ENCODE measurements around the gene PDHX. TPM values are rescaled to one million over a fixed set of nuclear protein-coding genes. Genes with fewer than 3 reads are reported as not detected.

PDHX gene
- total RNA-seq, 1 donor from 2014 or later, result 40.3 TPM

DNA sequence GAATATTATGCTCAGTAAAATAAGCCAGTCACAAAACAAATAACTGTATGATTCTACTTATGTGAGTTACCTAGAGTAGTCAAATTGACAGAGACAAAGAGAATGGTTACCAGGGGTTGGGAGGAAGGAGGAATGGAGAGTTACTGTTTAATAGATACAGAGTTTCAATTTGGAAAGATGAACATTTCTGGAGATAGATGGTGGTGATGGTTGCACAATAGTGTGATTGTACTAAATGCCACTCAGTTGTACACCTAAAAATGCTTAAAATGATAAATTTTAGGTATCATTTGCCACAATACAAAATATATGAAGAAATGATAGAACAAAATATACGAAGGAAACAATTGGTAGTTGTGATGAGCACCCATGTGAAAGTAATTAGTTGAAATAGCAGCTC lies 43.4 kb downstream of the PDHX start:
- no peak overlapping the region for H3K4me3 Mint-ChIP-seq
- H3K27me3 Mint-ChIP-seq, result no peaks in the 10 kb centered on the region
- H3K9me3 Mint-ChIP-seq, result no peaks in the 10 kb centered on the region
- H3K27ac Mint-ChIP-seq, result no peak overlapping the region
- H3K36me3 Mint-ChIP-seq, result peaks cover 18% of the 10 kb centered on the region
- DNase-seq (ENCODE audit: extremely low spot score, unreplicated experiment), result no peak
- no peaks in the 10 kb centered on the region for H3K4me1 Mint-ChIP-seq (ENCODE audit: unreplicated experiment)
- TF ChIP-seq, protein P1, sequence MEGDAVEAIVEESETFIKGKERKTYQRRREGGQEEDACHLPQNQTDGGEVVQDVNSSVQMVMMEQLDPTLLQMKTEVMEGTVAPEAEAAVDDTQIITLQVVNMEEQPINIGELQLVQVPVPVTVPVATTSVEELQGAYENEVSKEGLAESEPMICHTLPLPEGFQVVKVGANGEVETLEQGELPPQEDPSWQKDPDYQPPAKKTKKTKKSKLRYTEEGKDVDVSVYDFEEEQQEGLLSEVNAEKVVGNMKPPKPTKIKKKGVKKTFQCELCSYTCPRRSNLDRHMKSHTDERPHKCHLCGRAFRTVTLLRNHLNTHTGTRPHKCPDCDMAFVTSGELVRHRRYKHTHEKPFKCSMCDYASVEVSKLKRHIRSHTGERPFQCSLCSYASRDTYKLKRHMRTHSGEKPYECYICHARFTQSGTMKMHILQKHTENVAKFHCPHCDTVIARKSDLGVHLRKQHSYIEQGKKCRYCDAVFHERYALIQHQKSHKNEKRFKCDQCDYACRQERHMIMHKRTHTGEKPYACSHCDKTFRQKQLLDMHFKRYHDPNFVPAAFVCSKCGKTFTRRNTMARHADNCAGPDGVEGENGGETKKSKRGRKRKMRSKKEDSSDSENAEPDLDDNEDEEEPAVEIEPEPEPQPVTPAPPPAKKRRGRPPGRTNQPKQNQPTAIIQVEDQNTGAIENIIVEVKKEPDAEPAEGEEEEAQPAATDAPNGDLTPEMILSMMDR (conservative IDR thresholded peaks at IDR 0.05), result no peak

DNA sequence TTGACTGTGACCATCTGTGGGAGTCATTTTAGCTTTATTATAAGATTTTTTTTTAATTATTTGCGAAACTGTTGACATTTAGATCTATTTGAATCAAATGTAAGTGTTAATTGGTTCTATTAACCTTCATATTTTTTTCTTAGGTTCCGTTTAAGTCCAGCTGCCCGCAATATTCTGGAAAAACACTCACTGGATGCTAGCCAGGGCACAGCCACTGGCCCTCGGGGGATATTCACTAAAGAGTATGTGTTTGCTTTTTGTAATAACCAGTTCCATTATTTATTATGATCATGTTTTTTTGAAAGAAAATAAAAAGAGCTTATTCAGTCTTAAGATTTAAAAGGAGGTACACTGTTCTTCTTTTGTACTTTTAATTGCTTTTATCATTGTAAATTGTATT lies 43.9 kb downstream of the PDHX start:
- Mint-ChIP-seq H3K27ac (no peak overlapping the region), H3K9me3 (no peaks in the 10 kb centered on the region), H3K27me3 (no peaks in the 10 kb centered on the region), H3K4me3 (no peak overlapping the region), H3K4me1 (ENCODE audit: unreplicated experiment) (no peaks in the 10 kb centered on the region), H3K36me3 (peaks cover 18% of the 10 kb centered on the region)
- TF ChIP-seq, protein P1 (conservative IDR thresholded peaks at IDR 0.05), result no peak
- DNase-seq (ENCODE audit: extremely low spot score, unreplicated experiment), result no peak

DNA sequence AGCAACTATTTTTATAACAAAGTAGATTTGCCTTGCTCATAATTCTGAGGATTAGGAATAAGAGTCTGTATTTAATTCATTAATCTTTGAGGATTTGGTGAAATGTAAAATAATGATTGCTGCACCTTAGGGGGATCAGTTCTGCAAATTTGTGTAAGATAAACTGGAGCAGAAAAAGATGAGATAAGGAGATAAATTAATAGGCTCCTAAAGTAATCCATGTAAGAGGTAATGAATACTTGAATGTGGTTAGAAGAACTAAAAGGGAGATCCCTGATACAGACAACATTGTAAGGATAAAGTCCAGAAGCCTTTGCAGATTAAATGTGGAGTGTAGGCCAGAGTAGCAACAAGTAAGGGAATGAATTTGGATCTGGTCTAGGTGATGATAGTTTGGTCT lies 45.6 kb downstream of the PDHX start:
- Mint-ChIP-seq H3K36me3 (peaks cover 14% of the 10 kb centered on the region), H3K27me3 (no peaks in the 10 kb centered on the region), H3K4me3 (no peak overlapping the region), H3K27ac (no peak overlapping the region), H3K4me1 (ENCODE audit: unreplicated experiment) (no peaks in the 10 kb centered on the region), H3K9me3 (no peaks in the 10 kb centered on the region)
- DNase-seq (ENCODE audit: extremely low spot score, unreplicated experiment), result no peak
- TF ChIP-seq, protein P1 (conservative IDR thresholded peaks at IDR 0.05), result no peak

DNA sequence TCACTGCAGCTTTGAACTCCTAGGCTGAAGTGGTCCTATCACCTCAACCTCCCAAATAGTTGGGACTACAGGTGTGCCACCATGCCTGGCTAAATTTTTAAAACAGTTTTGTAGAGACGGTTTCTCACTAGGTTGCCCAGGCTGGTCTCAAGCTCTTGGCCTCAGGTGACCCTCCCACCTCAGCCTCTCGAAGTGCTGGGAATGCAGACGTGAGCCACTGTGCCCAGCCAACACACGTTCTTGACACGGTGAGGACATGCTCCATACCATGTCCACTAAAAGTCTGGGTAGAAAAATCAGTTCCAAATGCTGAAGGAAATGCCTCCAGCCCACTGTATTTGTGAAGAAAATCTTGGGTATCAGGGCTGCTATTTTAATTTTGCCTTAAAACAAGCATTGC lies 46.9 kb downstream of the PDHX start:
- H3K36me3 Mint-ChIP-seq, result peaks cover 18% of the 10 kb centered on the region
- no peaks in the 10 kb centered on the region for H3K4me1 Mint-ChIP-seq (ENCODE audit: unreplicated experiment)
- no peak for DNase-seq (ENCODE audit: extremely low spot score, unreplicated experiment)
- no peak overlapping the region for H3K27ac Mint-ChIP-seq
- no peaks in the 10 kb centered on the region for H3K27me3 Mint-ChIP-seq
- no peak overlapping the region for H3K4me3 Mint-ChIP-seq
- no peaks in the 10 kb centered on the region for H3K9me3 Mint-ChIP-seq
- TF ChIP-seq, protein P1 (conservative IDR thresholded peaks at IDR 0.05), result no peak

DNA sequence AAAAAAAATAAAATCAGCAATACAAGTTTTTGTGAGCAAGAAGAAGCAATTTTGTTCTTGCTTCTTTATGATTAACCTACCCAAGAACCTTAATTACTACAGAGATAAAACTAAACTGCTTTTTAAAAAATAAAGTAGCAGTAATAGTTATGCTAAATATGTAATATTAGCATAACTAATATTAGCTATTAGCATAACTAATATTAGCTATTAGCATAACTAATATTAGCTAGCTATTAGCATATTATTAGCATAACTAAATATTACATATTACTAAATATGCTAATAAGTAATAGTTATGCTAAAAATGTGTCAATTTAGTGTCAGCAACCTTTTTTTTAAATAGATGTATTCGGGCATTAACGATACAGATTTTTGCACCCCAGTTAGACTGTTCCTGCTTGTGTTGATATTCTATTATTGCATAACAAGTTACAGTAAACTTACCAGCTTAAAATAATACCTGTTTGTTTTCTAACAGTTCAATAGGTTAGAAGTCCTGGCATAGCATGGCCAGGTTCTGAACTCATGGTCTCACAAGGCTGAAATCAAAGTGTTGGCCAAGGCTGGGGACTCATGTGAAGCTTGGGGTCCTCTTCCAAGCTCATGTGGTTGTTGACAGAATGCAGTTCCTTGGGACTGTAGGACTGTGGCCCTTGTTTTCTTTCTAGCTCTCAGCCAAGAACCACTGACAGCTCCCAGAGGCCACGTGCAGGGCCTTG lies 48.4 kb downstream of the PDHX start:
- H3K4me3 Mint-ChIP-seq, result no peak overlapping the region
- H3K36me3 Mint-ChIP-seq, result peaks cover 18% of the 10 kb centered on the region
- no peaks in the 10 kb centered on the region for H3K27me3 Mint-ChIP-seq
- H3K4me1 Mint-ChIP-seq (ENCODE audit: unreplicated experiment), result no peaks in the 10 kb centered on the region
- TF ChIP-seq, protein P1 (conservative IDR thresholded peaks at IDR 0.05), result no peak
- no peak overlapping the region for H3K27ac Mint-ChIP-seq
- H3K9me3 Mint-ChIP-seq, result no peaks in the 10 kb centered on the region
- DNase-seq (ENCODE audit: extremely low spot score, unreplicated experiment), result no peak
